Left colon (tissue), 2 donors: ENCODE results near the gene GNAI2. TPM values are rescaled to one million over a fixed set of nuclear protein-coding genes. Genes with fewer than 3 reads are reported as not detected.
"Not testable (repeated sequence)": the region's sequence is repeated elsewhere in the genome, so short reads cannot be mapped to it uniquely, and the experiment has no call there.

ENCODE experiments used
- ATAC-seq: fragments of 200-7000 bp; cut with Tn5 transposase; one replicate; pipeline ENCODE4 v1.9.1; 2020; ENCODE audit warnings: mild to moderate bottlenecking, moderate library complexity
- DNase-seq, 2 donors: peaks; one replicate each; pipeline ENCODE4 v3.0.0-alpha.2; 2020
- intact Hi-C, 2 donors: fragments of 100-400 bp; cut with DNase I in 1 of 2; cut with micrococcal nuclease in 1 of 2; formaldehyde crosslinking; loops; one replicate each; pipeline versions ENCODE4 v1.11.2 to v1.14.0; 2022; cut with DNase I, micrococcal nuclease
- total RNA-seq, 2 donors: library from RNA; stranded (reverse); fragmentation: NEBNext Ultra II Directional; extraction: Animal tissue kit (Norgen Biotek cat#: 25700); gene quantifications; one replicate each; pipeline ENCODE4 v1.2.1, GENCODE V29; 2021
- donor health status: DM: no; HTN: no; CAD: no.
- donor health status: DM: yes; HTN: yes; CAD: no.

Gene GNAI2
- total RNA-seq, 2 donors from 2014 or later, result 46.1 to 81.3 TPM

GRCh38 chr3:50238549-50239026 is 2.6 kb downstream of the GNAI2 start:
- intact Hi-C loops, result no loop called here

GRCh38 chr3:50239649-50240048 is 3.6 kb downstream of the GNAI2 start:
- ATAC-seq (no peak), DNase-seq (no peak)
- intact Hi-C loops, result no loop called here

More at GRCh38 chr3:50238549-50239026, 2.6 kb downstream of the GNAI2 start:
- ATAC-seq (peak; percentile 62), DNase-seq (peak; percentile 93 to 94)

- DNase-seq (no peak), ATAC-seq (no peak)
- intact Hi-C loops, result no loop called here
Measured at GRCh38 chr3:50241163-50241562, 5.2 kb downstream of the GNAI2 start.

- DNase-seq, result no peak
- intact Hi-C loops, result no loop called here
- no peak for ATAC-seq
Measured at GRCh38 chr3:50241713-50242380, 5.8 kb downstream of the GNAI2 start.

GRCh38 chr3:50242381-50242770 is 6.4 kb downstream of the GNAI2 start:
- no peak for DNase-seq
- intact Hi-C loops, result no loop called here
- no peak for ATAC-seq

- DNase-seq, result peak; percentile 68 to 76
- ATAC-seq, result no peak
- intact Hi-C loops, result no loop called here
Measured at GRCh38 chr3:50242851-50243542, 7.0 kb downstream of the GNAI2 start.

- no peak for DNase-seq
- intact Hi-C loops, result no loop called here
- no peak for ATAC-seq
Measured at GRCh38 chr3:50243543-50243895, 7.5 kb downstream of the GNAI2 start.

- intact Hi-C loops, DNase-seq, ATAC-seq: not testable (repeated sequence)
Measured at GRCh38 chr3:50244813-50245212, 8.8 kb downstream of the GNAI2 start.

GRCh38 chr3:50245251-50245745 is 9.3 kb downstream of the GNAI2 start:
- DNase-seq (no peak), ATAC-seq (no peak)
- intact Hi-C loops, result no loop called here

- intact Hi-C loops, result no loop called here
- ATAC-seq (peak; percentile 81), DNase-seq (peak; percentile 88 to 98)
Measured at GRCh38 chr3:50245831-50246516, 10.0 kb downstream of the GNAI2 start.

- peak in 1 of 2 donors; percentile 43 for DNase-seq
- intact Hi-C loops, result no loop called here
- ATAC-seq, result peak; percentile 5
Measured at GRCh38 chr3:50246517-50246954, 10.5 kb downstream of the GNAI2 start.

- peak; percentile 72 for ATAC-seq
- peak; percentile 59 to 79 for DNase-seq
Measured at GRCh38 chr3:50248387-50248786, 12.4 kb downstream of the GNAI2 start.

GRCh38 chr3:50249457-50249856 is 13.5 kb downstream of the GNAI2 start:
- no peak for ATAC-seq

More at GRCh38 chr3:50248387-50248786, 12.4 kb downstream of the GNAI2 start:
- intact Hi-C loops, result no loop called here

GRCh38 chr3:50250514-50250913 is 14.5 kb downstream of the GNAI2 start:
- no peak for ATAC-seq
- no peak for DNase-seq
- intact Hi-C loops, result no loop called here

More at GRCh38 chr3:50249457-50249856, 13.5 kb downstream of the GNAI2 start:
- DNase-seq, result no peak
- intact Hi-C loops, result no loop called here

GRCh38 chr3:50251220-50251619 is 15.2 kb downstream of the GNAI2 start:
- DNase-seq (no peak), ATAC-seq (peak; percentile 47)
- intact Hi-C loops, result no loop called here

GRCh38 chr3:50254577-50255250 is 18.7 kb downstream of the GNAI2 start:
- DNase-seq (no peak), ATAC-seq (no peak)
- intact Hi-C loops, result no loop called here

- no peak for DNase-seq
- no peak for ATAC-seq
- intact Hi-C loops, result no loop called here
Measured at GRCh38 chr3:50255251-50255615, 19.2 kb downstream of the GNAI2 start.

- intact Hi-C loops, result no loop called here
- peak; percentile 20 for ATAC-seq
- peak in 1 of 2 donors; percentile 71 for DNase-seq
Measured at GRCh38 chr3:50256978-50257890, 21.2 kb downstream of the GNAI2 start.
